Osteoblast (primary cell): ENCODE results near the gene SEPTIN8. TPM values are rescaled to one million over a fixed set of nuclear protein-coding genes. Genes with fewer than 3 reads are reported as not detected.
"Not testable (repeated sequence)": the region's sequence is repeated elsewhere in the genome, so short reads cannot be mapped to it uniquely, and the experiment has no call there.

Source experiments
- DNase-seq: peaks from one replicate; pipeline ENCODE4 v3.0.0; 2011; ENCODE audit warnings: low spot score, mixed read lengths; ENCODE audit not compliant: insufficient read length; ENCODE audit errors: missing footprints
- H2AFZ ChIP-seq: 2 replicates; pipeline ENCODE4 v1.6.0; 2011; ENCODE audit warnings: mild to moderate bottlenecking, low read length
- H3K27ac ChIP-seq: 2 replicates; pipeline ENCODE4 v1.5.1; 2011; ENCODE audit warnings: mild to moderate bottlenecking, low read depth, low read length, moderate library complexity
- H3K27me3 ChIP-seq: 2 replicates; pipeline ENCODE4 v1.6.0; 2012; ENCODE audit warnings: mild to moderate bottlenecking, control low read depth, inconsistent platforms, low read length, moderate library complexity; ENCODE audit not compliant: insufficient read depth
- H3K36me3 ChIP-seq: 2 replicates; pipeline ENCODE4 v1.5.1; 2011; ENCODE audit warnings: mild to moderate bottlenecking, low read length, control low read depth, moderate library complexity; ENCODE audit not compliant: insufficient read depth
- H3K4me1 ChIP-seq: 2 replicates; pipeline ENCODE4 v1.5.1; 2011; ENCODE audit warnings: mild to moderate bottlenecking, low read length, control low read depth, moderate library complexity; ENCODE audit not compliant: insufficient read depth
- H3K4me2 ChIP-seq: 2 replicates; pipeline ENCODE4 v1.6.0; 2011; ENCODE audit warnings: mild to moderate bottlenecking, low read length; ENCODE audit not compliant: insufficient read depth
- H3K4me3 ChIP-seq: fragments of 200-600 bp; sonication (generic); 3 replicates; pipeline ENCODE4 v1.5.1; 2012; ENCODE audit warnings: mild to moderate bottlenecking, low read length, inconsistent platforms; ENCODE audit not compliant: insufficient read depth
- H3K79me2 ChIP-seq: 2 replicates; pipeline ENCODE4 v1.6.0; 2012; ENCODE audit warnings: mild to moderate bottlenecking, low read length, control low read depth, inconsistent platforms; ENCODE audit not compliant: insufficient read depth
- H3K9me3 ChIP-seq: 2 replicates; pipeline ENCODE4 v1.5.1; 2011; ENCODE audit warnings: low read depth, low read length, control low read depth
- H4K20me1 ChIP-seq: 2 replicates; pipeline ENCODE4 v1.6.0; 2012; ENCODE audit warnings: mild to moderate bottlenecking, low read length, control low read depth; ENCODE audit not compliant: insufficient read depth
- CTCF ChIP-seq: IDR thresholded peaks from 2 replicates; pipeline ENCODE4 v1.5.1; 2011; ENCODE audit warnings: mild to moderate bottlenecking, low read depth, low read length, moderate library complexity; ENCODE audit errors: extremely low read depth
- total RNA-seq: library from RNA; depleted of rRNA; stranded (reverse); fragments of >200 nt; gene quantifications from 2 replicates; pipeline ENCODE4 v1.2.3, GENCODE V29; 2012

Gene SEPTIN8
- total RNA-seq, 1 donor: 33.7 TPM

DNA sequence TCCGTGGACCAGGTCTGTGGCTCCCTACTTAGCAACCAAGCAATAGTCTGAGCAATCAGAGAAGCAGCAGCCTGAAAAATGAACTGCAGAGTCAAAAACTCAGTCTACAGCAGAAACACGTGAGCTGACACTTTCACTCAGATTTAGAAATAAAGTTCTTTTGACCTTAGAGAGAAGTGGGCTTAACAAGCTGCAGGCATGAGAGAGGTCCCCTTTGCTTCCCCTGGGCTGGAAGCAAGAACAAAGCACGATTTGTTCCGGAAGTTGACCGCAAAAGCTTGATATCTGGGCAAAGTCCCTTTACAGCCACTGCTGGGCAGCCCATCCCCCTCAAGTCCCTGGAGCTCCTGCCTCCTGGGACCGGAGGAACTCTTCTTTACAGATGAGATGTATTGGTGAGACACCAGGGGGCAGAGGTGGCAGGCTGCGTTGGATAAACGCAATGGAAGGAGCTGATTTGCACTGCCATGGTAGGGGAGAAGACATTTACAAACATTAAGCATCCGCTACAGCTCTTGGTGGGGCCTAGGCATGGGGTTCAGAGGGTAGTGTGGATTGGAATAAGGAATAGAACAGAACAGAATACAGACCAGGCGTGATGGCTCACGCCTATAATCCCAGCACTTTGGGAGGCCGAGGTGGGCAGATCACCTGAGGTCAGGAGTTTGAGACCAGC, 30.3 kb upstream of the SEPTIN8 start:
- Histone ChIP-seq H4K20me1 (no peaks in the 10 kb centered on the region), H3K27ac (no peak overlapping the region), H3K9me3 (no peaks in the 10 kb centered on the region), H3K79me2 (no peaks in the 10 kb centered on the region), H3K36me3 (no peaks in the 10 kb centered on the region), H3K4me2 (no peak overlapping the region), H2AFZ (no peak overlapping the region), H3K27me3 (peaks cover 33% of the 10 kb centered on the region), H3K4me3 (no peak overlapping the region), H3K4me1 (no peaks in the 10 kb centered on the region)
- no peak for TF ChIP-seq CTCF
- DNase-seq: no peak

GRCh38 chr5:132806804-132807162, 29.7 kb upstream of the SEPTIN8 start:
- H2AFZ ChIP-seq, H3K79me2 ChIP-seq, H4K20me1 ChIP-seq, DNase-seq, H3K9me3 ChIP-seq, H3K4me1 ChIP-seq, H3K27ac ChIP-seq, H3K4me3 ChIP-seq, H3K4me2 ChIP-seq, H3K36me3 ChIP-seq: not testable (repeated sequence)
- peaks cover 29% of the 10 kb centered on the region for H3K27me3 ChIP-seq

GRCh38 chr5:132805872-132806271, 28.8 kb upstream of the SEPTIN8 start:
- not testable (repeated sequence) for H4K20me1 ChIP-seq, H2AFZ ChIP-seq, H3K79me2 ChIP-seq, H3K4me1 ChIP-seq, H3K4me2 ChIP-seq, H3K27ac ChIP-seq, H3K9me3 ChIP-seq, DNase-seq, H3K36me3 ChIP-seq, H3K4me3 ChIP-seq
- peaks cover 28% of the 10 kb centered on the region for H3K27me3 ChIP-seq

DNA sequence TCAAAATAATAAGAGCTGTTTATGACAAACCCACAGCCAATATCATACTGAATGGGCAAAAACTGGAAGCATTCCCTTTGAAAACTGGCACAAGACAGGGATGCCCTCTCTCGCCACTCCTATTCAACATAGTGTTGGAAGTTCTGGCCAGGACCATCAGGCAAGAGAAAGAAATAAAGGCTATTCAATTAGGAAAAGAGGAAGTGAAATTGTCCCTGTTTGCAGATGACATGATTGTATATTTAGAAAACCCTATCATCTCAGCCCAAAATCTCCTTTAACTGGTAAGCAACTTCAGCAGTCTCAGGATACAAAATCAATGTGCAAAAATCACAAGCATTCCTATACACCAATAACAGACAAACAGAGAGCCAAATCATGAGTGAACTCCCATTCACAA, 27.2 kb upstream of the SEPTIN8 start:
- not testable (repeated sequence) for H3K4me1 ChIP-seq, H3K4me2 ChIP-seq, H3K9me3 ChIP-seq, H2AFZ ChIP-seq, H3K79me2 ChIP-seq, H3K4me3 ChIP-seq, H3K36me3 ChIP-seq, H3K27ac ChIP-seq, H4K20me1 ChIP-seq, DNase-seq
- H3K27me3 ChIP-seq: peaks cover 32% of the 10 kb centered on the region

DNA sequence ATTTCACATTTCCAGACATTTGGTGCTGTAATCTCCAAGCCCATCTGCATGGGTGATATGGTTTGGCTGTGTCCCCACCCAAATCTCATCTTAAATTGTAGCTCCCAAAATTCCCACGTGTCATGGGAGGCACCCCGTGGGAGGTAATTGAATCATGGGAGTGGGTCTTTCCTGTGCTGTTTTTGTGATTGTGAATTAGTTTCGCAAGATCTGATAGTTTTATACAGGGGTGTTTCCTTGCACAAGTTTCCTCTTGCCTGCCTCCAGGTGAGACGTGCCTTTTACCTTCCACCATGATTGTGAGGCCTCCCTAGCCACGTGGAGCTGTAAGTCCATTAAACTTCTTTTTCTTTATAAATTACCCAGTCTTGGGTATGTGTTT, 25.6 kb upstream of the SEPTIN8 start:
- H3K4me2 ChIP-seq, H3K4me1 ChIP-seq, H4K20me1 ChIP-seq, H2AFZ ChIP-seq, H3K36me3 ChIP-seq, H3K27ac ChIP-seq, H3K79me2 ChIP-seq, DNase-seq, H3K4me3 ChIP-seq, H3K9me3 ChIP-seq: not testable (repeated sequence)
- peaks cover 26% of the 10 kb centered on the region for H3K27me3 ChIP-seq

- Histone ChIP-seq H4K20me1 (no peaks in the 10 kb centered on the region), H3K4me2 (no peak overlapping the region), H3K4me3 (no peak overlapping the region), H3K4me1 (no peaks in the 10 kb centered on the region), H3K27me3 (peaks cover 26% of the 10 kb centered on the region), H3K79me2 (no peaks in the 10 kb centered on the region), H3K9me3 (no peaks in the 10 kb centered on the region), H3K27ac (no peak overlapping the region), H2AFZ (no peak overlapping the region), H3K36me3 (no peaks in the 10 kb centered on the region)
- TF ChIP-seq CTCF: peak; percentile 30
- no peak for DNase-seq
Observed at GRCh38 chr5:132802044-132802684, 25.1 kb upstream of the SEPTIN8 start.
